Breast epithelium (tissue), 4 donors: ENCODE results near the gene SPTLC2. TPM values are rescaled to one million over a fixed set of nuclear protein-coding genes. Genes with fewer than 3 reads are reported as not detected.
A peak's percentile ranks its signal among the peaks of the same experiment; 100 is the strongest.

Experiments
- DNase-seq, 2 donors: peaks; one replicate each; pipeline ENCODE4 v3.0.0-alpha.2; 2019; ENCODE audit warnings: low spot score in 2 of 2
- H3K27ac ChIP-seq, 2 donors: fragments of 200-600 bp; sonication (generic) in 1 of 2; one replicate each; pipeline ENCODE4 v1.5.1; 2016 to 2019; ENCODE audit warnings: mild to moderate bottlenecking in 1 of 2
- H3K27me3 ChIP-seq, 2 donors: fragments of 200-600 bp; sonication (generic) in 1 of 2; one replicate each; pipeline versions ENCODE4 v1.5.1 to v1.6.0; 2017 to 2019; ENCODE audit warnings: control low read depth in 1 of 2, mild to moderate bottlenecking in 1 of 2
- H3K36me3 ChIP-seq: fragments of 200-600 bp; one replicate; pipeline ENCODE4 v1.5.1; 2019
- H3K4me1 ChIP-seq, 2 donors: fragments of 200-600 bp; sonication (generic); one replicate each; pipeline ENCODE4 v1.5.1; 2016 to 2019; ENCODE audit warnings: control low read depth in 1 of 2
- H3K4me3 ChIP-seq, 3 donors: fragments of 200-600 bp; sonication (generic); 1 replicate in 2 of 3; 2 replicates in 1 of 3; pipeline ENCODE4 v1.5.1; 2016 to 2019; ENCODE audit warnings: mild to moderate bottlenecking in 3 of 3, moderate library complexity in 2 of 3
- H3K9me3 ChIP-seq, 2 donors: fragments of 200-600 bp; sonication (generic) in 1 of 2; one replicate each; pipeline ENCODE4 v1.5.1; 2016 to 2019; ENCODE audit warnings: control low read depth in 1 of 2
- CTCF ChIP-seq, 3 donors: fragments of 450-650 bp; IDR thresholded peaks; one replicate each; pipeline ENCODE4 v1.5.1; 2016 to 2017; ENCODE audit warnings: antibody characterized with exemption in 3 of 3, mild to moderate bottlenecking in 3 of 3, moderate library complexity in 3 of 3
- POLR2A ChIP-seq: fragments of 450-650 bp; IDR thresholded peaks from one replicate; pipeline ENCODE4 v1.6.1; 2016; ENCODE audit warnings: antibody characterized with exemption, mild to moderate bottlenecking, moderate library complexity
- POLR2AphosphoS5 ChIP-seq, 3 donors: sonication (generic); formaldehyde crosslinking; IDR thresholded peaks; one replicate each; pipeline ENCODE4 v1.6.1; 2017; ENCODE audit warnings: antibody characterized with exemption in 3 of 3
- intact Hi-C: fragments of 100-400 bp; cut with DNase I; formaldehyde crosslinking; loops from one replicate; pipeline ENCODE4 v1.15.1; 2023; ENCODE audit warnings: low total_unique reads
- total RNA-seq, 3 donors: library from RNA; depleted of rRNA; stranded (reverse); fragments of >200 nt; gene quantifications; one replicate each; pipeline ENCODE4 v1.1.0, GENCODE V29; 2016

The SPTLC2 gene
- total RNA-seq, 3 donors from 2014 or later = 31.2 to 47.2 (median 42.6) TPM

GRCh38 chr14:77502109-77502782 is 114.2 kb downstream of the SPTLC2 start:
- Histone ChIP-seq H3K4me1 (peaks cover 0 to 10% of the 10 kb centered on the region in 2 donors), H3K27ac (no peak overlapping the region), H3K4me3 (no peak overlapping the region), H3K36me3 (no peaks in the 10 kb centered on the region), H3K27me3 (peaks cover 0 to 16% of the 10 kb centered on the region in 2 donors), H3K9me3 (peaks cover 0 to 8% of the 10 kb centered on the region in 2 donors)
- no peak for DNase-seq
- no peak for TF ChIP-seq POLR2A
- TF ChIP-seq POLR2AphosphoS5 (IDR thresholded peaks at IDR 0.05) = no peak
- TF ChIP-seq CTCF (IDR thresholded peaks at IDR 0.05) = no peak
- intact Hi-C loops = no loop called here

GRCh38 chr14:77498984-77499527 is 117.4 kb downstream of the SPTLC2 start:
- H3K27me3 ChIP-seq = peaks cover 0 to 16% of the 10 kb centered on the region in 2 donors
- no peak for TF ChIP-seq POLR2A
- TF ChIP-seq POLR2AphosphoS5 (IDR thresholded peaks at IDR 0.05) = no peak
- no peak for TF ChIP-seq CTCF (IDR thresholded peaks at IDR 0.05)
- no peak overlapping the region for H3K27ac ChIP-seq
- no peak for DNase-seq
- peak overlapping the region; percentile 35 to 79 (median 55) for H3K4me3 ChIP-seq
- intact Hi-C loops = no loop called here
- peaks cover 0 to 7% of the 10 kb centered on the region in 2 donors for H3K9me3 ChIP-seq
- H3K36me3 ChIP-seq = no peaks in the 10 kb centered on the region
- peaks cover 0 to 10% of the 10 kb centered on the region in 2 donors for H3K4me1 ChIP-seq

- DNase-seq = no peak
- intact Hi-C loops = no loop called here
- Histone ChIP-seq H3K27me3 (peaks cover 0 to 16% of the 10 kb centered on the region in 2 donors), H3K4me1 (peaks cover 0 to 10% of the 10 kb centered on the region in 2 donors), H3K9me3 (peaks cover 0 to under 1% of the 10 kb centered on the region in 2 donors), H3K36me3 (no peaks in the 10 kb centered on the region), H3K27ac (no peak within 1 kb of the TSS), H3K4me3 (peak within 1 kb of the TSS; percentile 35 to 79 (median 55))
- TF ChIP-seq CTCF (IDR thresholded peaks at IDR 0.05) (no peak), POLR2A (no peak), POLR2AphosphoS5 (IDR thresholded peaks at IDR 0.05) (no peak)
Observed at GRCh38 chr14:77498120-77498979, 118.1 kb downstream of the SPTLC2 start, which contains the start of gene ISM2. TSS of gene ISM2 (minus strand) at chr14:77498816. CDS start at chr14:77498793, 23 bp downstream.

GRCh38 chr14:77495334-77495733 is 121.1 kb downstream of the SPTLC2 start:
- Histone ChIP-seq H3K27me3 (peaks cover 0 to 16% of the 10 kb centered on the region in 2 donors), H3K27ac (no peak overlapping the region), H3K4me1 (peaks cover 0 to 10% of the 10 kb centered on the region in 2 donors), H3K4me3 (no peak overlapping the region), H3K9me3 (no peaks in the 10 kb centered on the region), H3K36me3 (no peaks in the 10 kb centered on the region)
- TF ChIP-seq POLR2AphosphoS5 (IDR thresholded peaks at IDR 0.05) (no peak), POLR2A (no peak), CTCF (IDR thresholded peaks at IDR 0.05) (no peak)
- DNase-seq = no peak
- intact Hi-C loops = no loop called here
